ENCODE data around the gene KMT5C. TPM values are rescaled to one million over a fixed set of nuclear protein-coding genes. Genes with fewer than 3 reads are reported as not detected.
A peak's percentile ranks its signal among the peaks of the same experiment; 100 is the strongest.

The KMT5C gene
- total RNA-seq (58.9 and 82.4 TPM in 2 replicates), polyA plus RNA-seq (63.5 and 81.7 TPM in 2 replicates)

DNA sequence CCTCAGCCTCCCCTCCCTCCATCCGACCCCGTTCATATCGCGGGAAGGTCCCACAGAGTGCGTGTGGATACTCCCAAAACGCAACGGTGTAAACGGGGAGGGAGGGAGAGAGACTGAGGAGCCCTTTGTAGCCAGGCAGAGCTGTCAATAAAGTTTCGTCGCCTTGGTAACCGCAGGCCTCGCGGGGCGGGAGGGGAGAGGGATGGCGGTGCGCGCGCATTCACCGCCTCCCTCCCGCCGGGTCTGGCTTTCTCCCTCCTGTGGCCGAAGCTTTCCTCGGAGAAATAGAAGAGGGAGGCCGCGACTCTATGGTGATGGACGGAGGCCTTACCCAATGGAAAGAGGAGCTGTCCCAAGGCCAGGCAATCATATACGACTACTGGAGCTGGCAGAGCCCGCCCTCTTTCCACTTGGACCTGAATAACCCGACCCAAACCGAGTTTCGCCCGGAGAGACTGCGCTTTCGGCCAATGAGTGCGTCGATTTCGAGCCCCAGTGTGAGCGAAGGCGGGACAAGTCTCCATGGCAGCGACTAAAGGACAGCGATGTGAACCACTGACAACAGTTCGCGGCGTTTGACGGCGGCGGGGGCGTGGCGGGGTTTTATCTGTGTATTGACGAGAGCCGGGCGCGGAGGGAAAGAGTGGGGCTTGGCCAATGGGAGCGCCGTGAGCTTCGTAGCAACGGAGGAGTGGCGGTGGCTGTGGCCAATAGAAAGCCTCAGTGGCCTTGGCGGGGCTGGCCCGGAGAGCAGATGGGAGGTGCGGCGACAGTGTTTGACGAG, at the start of gene KMT5C:
TSS of gene KMT5C (plus strand) at position 772 of the 784 bp plus-strand sequence. CDS start 2,061 bp downstream, outside the sequence.
- peak within 1 kb of the TSS; percentile 93 for H3K27ac ChIP-seq
- H3K4me1 ChIP-seq (ENCODE audit: low read depth): no peaks in the 10 kb centered on the region
- TF ChIP-seq, protein P1, sequence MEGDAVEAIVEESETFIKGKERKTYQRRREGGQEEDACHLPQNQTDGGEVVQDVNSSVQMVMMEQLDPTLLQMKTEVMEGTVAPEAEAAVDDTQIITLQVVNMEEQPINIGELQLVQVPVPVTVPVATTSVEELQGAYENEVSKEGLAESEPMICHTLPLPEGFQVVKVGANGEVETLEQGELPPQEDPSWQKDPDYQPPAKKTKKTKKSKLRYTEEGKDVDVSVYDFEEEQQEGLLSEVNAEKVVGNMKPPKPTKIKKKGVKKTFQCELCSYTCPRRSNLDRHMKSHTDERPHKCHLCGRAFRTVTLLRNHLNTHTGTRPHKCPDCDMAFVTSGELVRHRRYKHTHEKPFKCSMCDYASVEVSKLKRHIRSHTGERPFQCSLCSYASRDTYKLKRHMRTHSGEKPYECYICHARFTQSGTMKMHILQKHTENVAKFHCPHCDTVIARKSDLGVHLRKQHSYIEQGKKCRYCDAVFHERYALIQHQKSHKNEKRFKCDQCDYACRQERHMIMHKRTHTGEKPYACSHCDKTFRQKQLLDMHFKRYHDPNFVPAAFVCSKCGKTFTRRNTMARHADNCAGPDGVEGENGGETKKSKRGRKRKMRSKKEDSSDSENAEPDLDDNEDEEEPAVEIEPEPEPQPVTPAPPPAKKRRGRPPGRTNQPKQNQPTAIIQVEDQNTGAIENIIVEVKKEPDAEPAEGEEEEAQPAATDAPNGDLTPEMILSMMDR (IDR thresholded peaks at IDR 0.05; ENCODE audit: low read depth, low read length): peak; percentile 39

DNA sequence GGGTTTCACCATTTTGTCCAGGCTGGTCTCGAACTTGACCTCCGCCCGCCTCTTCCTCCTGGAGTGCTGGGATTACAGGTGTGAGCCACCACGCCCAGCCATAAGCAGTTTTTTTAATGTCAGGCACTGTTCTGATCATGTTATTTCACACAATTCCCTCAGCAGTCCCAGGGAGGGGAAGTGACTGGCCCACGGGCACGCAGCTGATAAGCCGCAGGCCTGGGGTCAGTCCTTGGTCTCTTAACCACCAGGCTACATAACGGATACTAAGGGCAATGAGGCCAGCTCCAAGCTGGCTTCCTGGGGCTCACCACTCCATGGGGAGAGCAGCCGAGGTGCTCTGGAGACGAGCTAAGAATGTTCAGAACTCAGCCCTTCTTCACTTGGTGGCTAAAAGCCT, 42.4 kb upstream of the KMT5C start:
- no peaks in the 10 kb centered on the region for H3K9me3 ChIP-seq (ENCODE audit: low read depth)
- H3K4me3 ChIP-seq: no peak overlapping the region
- TF ChIP-seq, protein P1 (IDR thresholded peaks at IDR 0.05; ENCODE audit: low read depth, low read length): no peak
- no peak overlapping the region for H3K27ac ChIP-seq
- no peaks in the 10 kb centered on the region for H3K27me3 ChIP-seq
- peaks cover 15% of the 10 kb centered on the region for H3K36me3 ChIP-seq
- no peaks in the 10 kb centered on the region for H3K4me1 ChIP-seq (ENCODE audit: low read depth)
- DNase-seq (ENCODE audit: low read depth in 1 of 2, low spot score in 1 of 2): no peak

More for the DNA sequence above, at the start of gene KMT5C:
- Histone ChIP-seq H3K27me3 (no peaks in the 10 kb centered on the region), H3K4me3 (peak within 1 kb of the TSS; percentile 89), H3K9me3 (ENCODE audit: low read depth) (no peaks in the 10 kb centered on the region), H3K36me3 (peaks cover 18% of the 10 kb centered on the region)
- DNase-seq (ENCODE audit: low read depth in 1 of 2, low spot score in 1 of 2): peak; percentile 100

DNA sequence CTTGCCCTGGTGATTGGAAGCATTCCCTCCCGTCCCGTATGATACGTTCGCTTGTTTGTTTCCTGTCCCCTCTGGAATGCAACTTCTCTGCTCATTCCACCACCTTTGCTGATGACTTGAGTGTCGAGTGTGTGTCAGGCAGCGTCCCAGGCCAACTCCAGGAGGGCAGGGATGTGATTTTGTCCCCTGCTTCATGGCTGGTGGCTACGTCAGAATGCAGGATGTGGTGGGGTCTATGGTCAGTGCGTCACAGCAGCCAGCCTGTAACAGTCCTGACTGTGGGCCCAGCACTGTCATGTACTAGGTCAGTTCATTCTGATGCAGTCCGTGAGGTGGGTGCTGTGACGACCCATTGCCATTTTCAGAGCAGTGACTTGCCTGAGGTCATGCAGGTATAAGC, 39.7 kb upstream of the KMT5C start:
- Histone ChIP-seq H3K9me3 (ENCODE audit: low read depth) (no peaks in the 10 kb centered on the region), H3K27ac (no peak overlapping the region), H3K27me3 (no peaks in the 10 kb centered on the region), H3K4me1 (ENCODE audit: low read depth) (no peaks in the 10 kb centered on the region), H3K4me3 (no peak overlapping the region), H3K36me3 (peaks cover 26% of the 10 kb centered on the region)
- no peak for DNase-seq (ENCODE audit: low read depth in 1 of 2, low spot score in 1 of 2)
- TF ChIP-seq, protein P1 (IDR thresholded peaks at IDR 0.05; ENCODE audit: low read depth, low read length): no peak

DNA sequence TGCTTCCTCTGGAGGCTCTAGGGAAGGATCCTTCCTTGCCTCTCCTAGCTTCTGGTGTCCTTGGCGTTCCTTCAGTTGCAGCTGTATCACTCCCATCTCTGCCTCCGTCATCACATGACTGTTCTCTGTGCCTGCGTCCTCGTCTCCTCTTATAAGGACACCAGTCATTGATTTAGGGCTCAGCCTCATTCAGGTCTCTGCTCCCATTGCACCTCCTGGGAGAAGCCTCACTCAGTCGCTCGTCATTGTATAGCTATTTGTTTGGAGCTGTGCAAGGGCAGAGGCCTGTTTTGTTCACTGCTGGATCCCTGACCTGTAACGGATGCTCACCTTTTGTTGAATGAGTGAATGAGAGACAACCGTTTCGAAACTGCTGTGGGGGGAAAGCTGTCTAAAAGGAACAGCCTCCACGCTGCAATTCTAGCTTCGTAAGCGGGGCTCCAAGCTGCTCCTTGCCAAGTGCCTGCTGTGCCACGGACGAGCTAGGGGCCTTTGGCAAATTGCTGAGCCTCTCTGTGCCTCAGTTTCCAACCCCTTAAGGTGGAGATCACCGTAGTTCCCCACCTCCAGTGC, 38.7 kb upstream of the KMT5C start:
- DNase-seq (ENCODE audit: low read depth in 1 of 2, low spot score in 1 of 2): no peak
- Histone ChIP-seq H3K9me3 (ENCODE audit: low read depth) (no peaks in the 10 kb centered on the region), H3K36me3 (peaks cover 24% of the 10 kb centered on the region), H3K27ac (no peak overlapping the region), H3K4me3 (no peak overlapping the region), H3K27me3 (no peaks in the 10 kb centered on the region), H3K4me1 (ENCODE audit: low read depth) (no peaks in the 10 kb centered on the region)
- TF ChIP-seq, protein P1 (IDR thresholded peaks at IDR 0.05; ENCODE audit: low read depth, low read length): no peak

DNA sequence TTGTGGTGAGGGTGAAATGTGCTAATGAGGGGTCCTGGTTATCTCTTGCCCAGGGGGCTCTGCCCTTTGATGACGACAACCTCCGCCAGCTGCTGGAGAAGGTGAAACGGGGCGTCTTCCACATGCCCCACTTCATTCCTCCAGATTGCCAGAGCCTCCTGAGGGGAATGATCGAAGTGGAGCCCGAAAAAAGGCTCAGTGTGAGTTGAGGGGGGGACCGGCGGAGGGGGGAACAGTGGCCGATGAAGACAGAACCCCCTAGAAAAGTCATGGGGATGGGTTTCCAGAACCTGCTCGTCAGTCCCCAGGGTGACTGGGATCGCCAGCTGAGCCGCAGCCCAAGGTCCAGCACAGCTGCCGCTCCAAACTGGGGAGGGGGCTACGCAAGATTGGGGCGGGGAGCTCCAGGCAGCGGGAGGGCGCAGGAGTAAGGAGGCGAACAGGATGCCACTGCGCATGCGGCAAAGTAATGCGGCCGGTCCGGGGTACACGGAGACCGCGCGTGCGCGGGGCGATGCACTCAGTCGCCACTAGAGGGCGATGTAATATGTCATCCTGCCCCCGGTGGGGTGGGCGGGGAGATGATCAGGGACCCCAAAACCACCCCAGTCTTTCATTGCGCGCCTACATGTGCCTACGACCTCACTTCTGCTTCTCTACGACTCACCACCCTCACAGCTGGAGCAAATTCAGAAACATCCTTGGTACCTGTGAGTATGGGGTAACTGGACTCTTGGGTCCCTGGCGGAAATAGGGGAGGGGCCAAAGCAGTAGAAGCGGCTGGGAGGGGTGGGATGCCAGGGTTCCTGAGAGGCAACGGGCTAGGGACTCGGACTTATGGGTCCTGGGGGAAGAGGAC, 38.0 kb upstream of the KMT5C start:
- DNase-seq (ENCODE audit: low read depth in 1 of 2, low spot score in 1 of 2): peak; percentile 80 to 88
- H3K27me3 ChIP-seq: no peaks in the 10 kb centered on the region
- no peak overlapping the region for H3K4me3 ChIP-seq
- H3K27ac ChIP-seq: no peak overlapping the region
- peaks cover 26% of the 10 kb centered on the region for H3K36me3 ChIP-seq
- H3K9me3 ChIP-seq (ENCODE audit: low read depth): no peaks in the 10 kb centered on the region
- H3K4me1 ChIP-seq (ENCODE audit: low read depth): no peaks in the 10 kb centered on the region
- TF ChIP-seq, protein P1 (IDR thresholded peaks at IDR 0.05; ENCODE audit: low read depth, low read length): peak; percentile 81
